GM11168 (cell line): ENCODE data around the gene EZH1.

Experiments
- in situ Hi-C: fragments of 300-500 bp; cut with MboI; formaldehyde crosslinking; loops from one replicate; pipeline ENCODE4 v1.12.0; 2022; ENCODE audit warnings: low sequenced_read_pairs; ENCODE audit not compliant: unreplicated experiment

Gene EZH1

DNA sequence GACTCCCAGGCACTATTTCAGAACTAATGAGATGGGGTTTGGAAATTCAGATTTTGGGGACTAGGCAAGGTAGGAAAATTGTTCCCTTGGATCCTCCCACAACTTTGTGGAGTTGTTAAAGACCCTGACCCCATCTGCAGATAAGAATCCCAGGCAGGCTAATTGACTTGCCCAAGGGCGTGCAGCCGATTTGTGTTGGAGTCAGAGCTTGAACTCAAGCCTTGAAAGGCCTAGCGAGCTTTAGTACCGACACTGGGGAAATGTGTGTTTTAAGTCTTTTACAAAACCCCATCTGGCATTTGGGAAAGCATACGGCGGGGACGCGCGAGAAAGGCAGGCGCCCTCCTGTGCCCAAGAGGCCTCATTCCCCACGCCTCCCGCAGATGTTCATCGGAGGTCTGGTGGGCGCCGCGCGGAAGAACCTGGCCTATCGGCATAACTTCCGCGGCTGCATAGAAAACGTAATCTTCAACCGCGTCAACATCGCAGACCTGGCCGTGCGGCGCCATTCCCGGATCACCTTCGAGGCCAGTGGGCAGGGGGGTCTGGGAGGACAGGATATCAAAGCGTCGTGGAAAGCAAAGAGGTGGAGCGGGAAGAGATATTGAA lies 58.2 kb downstream of the EZH1 start:
- in situ Hi-C loops = no loop called here

DNA sequence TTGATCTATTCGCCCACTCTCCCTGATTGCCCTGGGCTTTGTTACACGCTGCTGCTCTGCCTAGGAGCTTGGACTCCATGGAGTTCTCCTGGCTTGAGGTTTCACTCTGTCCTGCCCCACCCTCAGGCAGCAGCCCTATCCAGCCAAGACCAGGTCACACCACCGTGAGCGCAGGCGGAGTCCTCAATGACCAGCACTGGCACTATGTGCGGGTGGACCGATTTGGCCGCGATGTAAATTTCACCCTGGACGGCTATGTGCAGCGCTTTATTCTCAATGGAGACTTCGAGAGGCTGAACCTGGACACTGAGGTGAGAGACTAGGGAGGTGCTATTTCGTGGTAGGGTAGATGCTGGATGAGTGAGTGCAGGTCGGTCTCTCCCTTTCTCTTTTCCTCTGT lies 59.0 kb downstream of the EZH1 start:
- in situ Hi-C loops = no loop called here

- in situ Hi-C loops = no loop called here
Measured at GRCh38 chr17:42684929-42685556, 59.8 kb downstream of the EZH1 start.

GRCh38 chr17:42683407-42684034 lies 61.3 kb downstream of the EZH1 start:
- in situ Hi-C loops = no loop called here

- in situ Hi-C loops = no loop called here
Measured at GRCh38 chr17:42682722-42683403, 62.0 kb downstream of the EZH1 start.

- in situ Hi-C loops = no loop called here
Measured at GRCh38 chr17:42681976-42682721, 62.7 kb downstream of the EZH1 start, which contains the start of gene CNTNAP1. Gene CNTNAP1 (plus strand): TSS chr17:42682531. CDS start chr17:42682830, 299 bp downstream.

GRCh38 chr17:42680331-42680808 lies 64.5 kb downstream of the EZH1 start:
- in situ Hi-C loops = no loop called here

DNA sequence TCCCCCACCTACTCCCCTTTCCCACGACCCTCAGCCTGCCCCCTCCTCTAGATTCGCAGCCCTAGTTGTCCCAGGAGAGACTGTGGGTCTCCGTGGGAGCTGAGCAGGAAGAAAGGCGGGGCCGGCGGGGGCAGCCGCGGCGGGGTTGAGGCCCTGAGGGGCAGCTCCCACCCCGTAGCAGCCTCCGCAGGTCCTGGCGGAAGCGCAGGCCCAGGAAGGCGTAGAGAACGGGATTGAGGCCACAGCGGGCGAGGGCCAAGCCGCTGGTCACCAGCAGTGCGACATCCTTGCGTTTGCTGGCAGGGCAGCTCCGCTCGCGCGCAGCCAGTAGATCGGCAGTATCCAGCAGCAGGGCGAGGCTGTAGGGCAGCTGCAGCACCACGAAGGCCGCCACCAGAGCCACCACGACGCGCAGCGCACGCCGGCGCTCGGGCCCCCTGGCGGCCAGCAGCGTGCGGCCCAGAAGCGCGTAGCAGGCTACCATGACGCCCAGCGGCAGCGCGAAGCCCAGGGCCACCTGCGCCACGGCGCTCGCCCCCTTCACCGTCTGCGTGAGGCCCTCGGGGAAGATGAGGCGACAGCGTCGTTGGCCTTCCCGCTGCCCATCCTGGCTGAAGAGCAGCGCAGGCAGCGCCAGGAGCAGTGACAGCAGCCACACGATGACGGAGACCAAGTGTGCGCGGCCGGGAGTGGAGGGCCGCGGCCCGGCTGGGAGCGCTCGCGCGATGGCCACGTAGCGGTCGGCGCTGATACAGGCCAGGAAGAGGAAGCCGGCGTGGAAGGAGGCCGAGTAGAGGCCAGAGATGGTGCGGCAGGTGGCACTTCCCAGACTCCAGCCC lies 65.1 kb downstream of the EZH1 start:
- in situ Hi-C loops = no loop called here

DNA sequence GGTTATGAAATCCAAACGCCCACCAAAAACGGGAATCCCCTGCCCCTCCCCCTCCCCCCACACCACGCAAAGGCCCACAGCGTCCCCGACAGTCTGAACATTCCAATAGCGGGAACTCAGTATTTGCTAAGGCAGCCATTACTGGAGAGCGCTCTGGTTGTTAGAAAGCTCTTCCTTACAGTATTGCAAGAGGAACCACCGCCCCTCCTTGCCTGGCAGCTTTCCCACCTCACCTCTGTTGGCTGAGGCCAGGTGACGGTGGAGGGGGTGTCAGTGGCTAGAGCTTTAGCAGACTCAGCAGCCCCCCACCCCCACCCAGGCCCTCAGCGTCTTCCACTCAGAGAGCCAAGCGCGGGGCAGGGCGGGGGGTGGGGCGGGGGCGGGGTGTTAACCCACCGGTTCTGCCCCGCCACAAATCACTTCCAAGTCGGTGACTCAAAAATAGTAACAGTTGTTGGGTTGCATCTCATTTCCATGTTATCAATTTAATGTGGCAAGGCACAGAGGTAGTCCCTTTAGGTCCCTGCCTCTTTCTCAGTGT lies 65.8 kb downstream of the EZH1 start:
- in situ Hi-C loops = no loop called here

DNA sequence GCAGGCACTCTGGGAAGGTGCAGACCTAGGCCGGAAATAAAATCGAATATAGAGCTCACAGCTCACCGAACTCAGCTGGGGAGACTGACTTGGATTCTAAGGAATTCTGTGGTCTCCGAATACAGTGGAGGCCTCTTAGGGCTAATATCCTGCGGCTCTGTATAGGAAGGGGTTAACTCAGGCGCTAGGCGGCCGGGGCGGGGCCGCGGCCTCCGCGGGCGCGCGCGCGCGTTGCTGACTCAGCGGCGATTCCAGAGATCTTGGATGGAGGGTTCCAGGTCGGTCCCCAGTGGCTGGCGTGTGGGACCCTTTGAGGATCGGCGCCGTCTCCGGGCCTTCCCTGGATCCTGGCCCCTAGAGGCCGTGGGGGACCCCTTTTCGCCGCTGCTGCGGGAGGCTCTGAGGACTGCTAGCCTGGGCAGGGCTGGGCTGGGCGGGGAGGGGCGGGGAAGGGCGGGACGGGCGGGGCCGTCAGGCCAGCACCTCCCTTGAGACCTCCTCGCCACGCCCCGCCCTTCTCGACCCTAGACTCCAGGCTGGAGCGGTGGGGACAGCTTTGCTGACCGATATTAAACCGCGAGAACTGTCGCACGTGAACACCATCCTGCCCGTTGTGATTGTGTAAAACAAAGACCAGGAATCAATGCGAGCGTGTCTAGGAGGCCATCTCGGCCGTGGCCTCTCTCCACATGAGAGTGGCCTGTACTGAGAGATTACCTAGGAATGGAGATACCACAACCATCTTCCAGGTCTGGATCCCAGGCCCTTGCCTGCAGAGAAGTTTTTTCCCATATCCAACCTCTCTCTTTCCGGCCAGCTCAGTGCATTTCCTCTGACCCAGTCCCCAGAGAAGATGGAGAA lies 66.7 kb downstream of the EZH1 start:
- in situ Hi-C loops = no loop called here

DNA sequence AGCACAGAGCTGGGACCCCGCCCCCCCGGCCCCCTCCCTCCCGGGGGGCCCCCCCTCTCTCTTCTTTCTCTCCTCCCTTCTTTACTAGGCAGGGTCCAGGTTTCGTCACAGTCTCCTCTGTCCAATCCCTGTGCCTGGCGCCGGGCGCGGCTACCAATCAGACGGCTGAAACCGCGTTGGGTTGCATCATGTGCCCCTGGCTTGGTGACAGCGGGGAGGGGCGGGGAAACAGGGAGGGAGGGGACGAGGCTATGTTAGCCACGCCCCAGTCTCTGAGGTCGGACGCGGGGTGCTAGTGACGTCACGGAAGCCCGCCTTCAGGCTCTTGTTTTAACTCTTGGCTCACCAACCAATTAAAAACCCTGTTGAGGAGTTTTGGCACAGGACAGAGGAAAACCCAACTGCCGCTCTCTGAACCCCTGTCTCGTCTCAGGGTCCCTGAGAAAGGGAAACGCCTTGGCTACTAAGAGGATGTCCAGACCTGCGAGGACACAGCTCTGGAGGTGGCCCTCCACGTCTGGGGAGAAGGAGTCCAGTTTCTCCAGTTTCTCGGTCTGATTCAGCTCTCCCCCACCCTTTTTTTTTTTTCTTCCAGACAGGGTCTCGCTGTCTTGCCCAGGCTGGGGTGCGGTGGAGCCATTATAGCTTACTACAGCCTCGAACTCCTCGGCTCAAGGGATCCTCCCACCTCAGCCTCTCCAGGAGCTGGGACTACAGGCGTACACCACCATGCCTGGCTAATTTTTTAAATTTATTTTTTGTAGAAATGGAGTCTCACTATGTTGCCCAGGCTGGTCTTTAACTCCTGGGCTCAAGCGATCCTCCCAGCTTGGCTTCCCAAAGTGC lies 67.6 kb downstream of the EZH1 start:
- in situ Hi-C loops = no loop called here

- in situ Hi-C loops = no loop called here
Measured at GRCh38 chr17:42676424-42677011, 68.3 kb downstream of the EZH1 start, which contains the start of gene PLEKHH3. Gene PLEKHH3 (minus strand): TSS chr17:42676994. CDS start chr17:42676563, 431 bp downstream.

DNA sequence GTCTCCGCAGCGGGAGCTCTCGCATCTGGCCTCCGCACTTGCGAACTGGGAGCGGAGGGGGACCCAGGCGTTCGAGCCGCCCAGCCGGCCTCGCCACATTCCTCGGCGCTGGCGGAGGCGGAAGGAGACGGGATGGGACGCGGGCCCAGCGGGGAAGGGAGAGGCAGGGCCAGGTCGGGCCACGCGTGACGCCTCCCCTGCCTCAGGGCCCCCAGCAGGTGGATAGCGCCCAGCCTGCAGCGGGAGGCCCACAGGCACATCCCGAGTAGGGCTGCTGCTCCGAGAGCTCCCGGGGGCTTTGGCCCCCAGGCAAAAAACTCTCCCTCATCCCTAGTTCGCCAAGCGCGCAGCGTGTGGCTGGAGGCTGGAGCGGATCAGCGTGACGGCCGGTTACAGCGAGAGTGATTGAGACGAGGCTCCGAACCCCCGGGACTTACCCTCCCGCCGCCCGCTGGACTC lies 68.8 kb downstream of the EZH1 start:
- in situ Hi-C loops = no loop called here

GRCh38 chr17:42675348-42675964 lies 69.4 kb downstream of the EZH1 start:
- in situ Hi-C loops = no loop called here

GRCh38 chr17:42674755-42675347 lies 70.0 kb downstream of the EZH1 start:
- in situ Hi-C loops = no loop called here
